BLaER1 treated with 17β-estradiol and CSF1 and Interleukin-3, amounts not matched to agents 10 nM and 100 nM (cell line): ENCODE results near the gene QPRT.
"Not testable (repeated sequence)": the region's sequence is repeated elsewhere in the genome, so short reads cannot be mapped to it uniquely, and the experiment has no call there.

Experiments
- H3K27ac ChIP-seq, 11 experiments: shearing (Covaris generic); formaldehyde crosslinking; 2 replicates each; pipeline ENCODE4 v1.8.1; 2022
- H3K27me3 ChIP-seq, 11 experiments: shearing (Covaris generic); formaldehyde crosslinking; 2 replicates each; pipeline ENCODE4 v1.8.1; 2022
- H3K36me3 ChIP-seq, 11 experiments: shearing (Covaris generic); formaldehyde crosslinking; 2 replicates each; pipeline ENCODE4 v1.8.1; 2022
- H3K4me1 ChIP-seq, 10 experiments: shearing (Covaris generic); formaldehyde crosslinking; 2 replicates each; pipeline ENCODE4 v1.8.1; 2022
- H3K4me2 ChIP-seq, 11 experiments: shearing (Covaris generic); formaldehyde crosslinking; 2 replicates each; pipeline ENCODE4 v1.8.1; 2022
- H3K4me3 ChIP-seq, 10 experiments: shearing (Covaris generic); formaldehyde crosslinking; 2 replicates each; pipeline ENCODE4 v1.8.1; 2022
- H3K9ac ChIP-seq, 11 experiments: shearing (Covaris generic); formaldehyde crosslinking; 2 replicates each; pipeline ENCODE4 v1.8.1; 2022
- H3K9me3 ChIP-seq, 11 experiments: shearing (Covaris generic); formaldehyde crosslinking; replicated peaks in 1 of 11; 2 replicates each; pipeline ENCODE4 v1.8.1; 2022
- H4K20me1 ChIP-seq, 11 experiments: shearing (Covaris generic); formaldehyde crosslinking; 2 replicates each; pipeline ENCODE4 v1.8.1; 2022
- Cebpa-rat ChIP-seq, 11 experiments: shearing (Covaris generic); IDR thresholded peaks; 2 replicates each; pipeline ENCODE4 v1.8.1; 2022

The QPRT gene

GRCh38 chr16:29744541-29745101 lies 65.6 kb downstream of the QPRT start:
- Histone ChIP-seq H3K27ac (peak overlapping the region; percentile 91 to 98 (median 96)), H4K20me1 (peaks cover 0 to 33% (median 0%) of the 10 kb centered on the region in 11 experiments; a peak in 6 of 22 replicates), H3K4me3 (peak overlapping the region; percentile 72 to 93 (median 80)), H3K4me1 (peaks cover 63 to 94% (median 88%) of the 10 kb centered on the region in 10 experiments), H3K9ac (peak overlapping the region; percentile 87 to 95 (median 90)), H3K36me3 (peaks cover 22 to 51% (median 34%) of the 10 kb centered on the region in 11 experiments), H3K27me3 (no peaks in the 10 kb centered on the region), H3K4me2 (peak overlapping the region; percentile 88 to 100 (median 97)), H3K9me3 (peaks cover 4 to 21% (median 11%) of the 10 kb centered on the region in 11 experiments; a peak in 17 of 22 replicates)
- TF ChIP-seq Cebpa-rat (IDR thresholded peaks at IDR 0.05) = no peak

- H3K9me3 ChIP-seq = peaks cover 4 to 21% (median 11%) of the 10 kb centered on the region in 11 experiments; a peak in 17 of 22 replicates
- H3K4me2 ChIP-seq = peak overlapping the region; percentile 88 to 100 (median 97)
- H3K36me3 ChIP-seq = peaks cover 22 to 47% (median 34%) of the 10 kb centered on the region in 11 experiments
- TF ChIP-seq Cebpa-rat (IDR thresholded peaks at IDR 0.05) = no peak
- H3K27me3 ChIP-seq = no peaks in the 10 kb centered on the region
- peak overlapping the region; percentile 91 to 98 (median 96) for H3K27ac ChIP-seq
- peaks cover 0 to 31% (median 0%) of the 10 kb centered on the region in 11 experiments; a peak in 5 of 22 replicates for H4K20me1 ChIP-seq
- peak overlapping the region; percentile 72 to 93 (median 80) for H3K4me3 ChIP-seq
- H3K4me1 ChIP-seq = peaks cover 56 to 94% (median 87%) of the 10 kb centered on the region in 10 experiments
- H3K9ac ChIP-seq = peak overlapping the region; percentile 87 to 95 (median 90)
These were observed 66.3 kb downstream of the QPRT start for GRCh38 chr16:29745121-29745852.

GRCh38 chr16:29745853-29746345 lies 66.9 kb downstream of the QPRT start, which contains the start of gene C16orf54:
Gene C16orf54 (minus strand): TSS chr16:29745990. CDS start chr16:29744951, 1,039 bp downstream.
- H3K9ac ChIP-seq = peak within 1 kb of the TSS; percentile 87 to 95 (median 90)
- H3K4me3 ChIP-seq = peak within 1 kb of the TSS; percentile 72 to 93 (median 80)
- H3K27ac ChIP-seq = peak within 1 kb of the TSS; percentile 91 to 98 (median 96)
- H3K4me1 ChIP-seq = peaks cover 50 to 92% (median 83%) of the 10 kb centered on the region in 10 experiments
- H3K9me3 ChIP-seq = peaks cover 4 to 21% (median 11%) of the 10 kb centered on the region in 11 experiments; a peak in 17 of 22 replicates
- no peaks in the 10 kb centered on the region for H3K27me3 ChIP-seq
- peak within 1 kb of the TSS; percentile 88 to 100 (median 97) for H3K4me2 ChIP-seq
- peaks cover 0 to 29% (median 0%) of the 10 kb centered on the region in 11 experiments; a peak in 4 of 22 replicates for H4K20me1 ChIP-seq
- H3K36me3 ChIP-seq = peaks cover 22 to 41% (median 34%) of the 10 kb centered on the region in 11 experiments
- 0 out of 22 replicates have a peak, but pooled peaks of 1 of the 11 experiments have one; percentile 5 for TF ChIP-seq Cebpa-rat (IDR thresholded peaks at IDR 0.05)

- peak overlapping the region; percentile 88 to 100 (median 97) for H3K4me2 ChIP-seq
- peak overlapping the region; percentile 91 to 98 (median 96) for H3K27ac ChIP-seq
- H3K36me3 ChIP-seq = peaks cover 22 to 35% (median 31%) of the 10 kb centered on the region in 11 experiments
- H3K4me1 ChIP-seq = peaks cover 44 to 87% (median 77%) of the 10 kb centered on the region in 10 experiments
- peak overlapping the region; percentile 72 to 93 (median 80) for H3K4me3 ChIP-seq
- peaks cover 0 to 23% (median 0%) of the 10 kb centered on the region in 11 experiments; a peak in 4 of 22 replicates for H4K20me1 ChIP-seq
- H3K27me3 ChIP-seq = not testable (repeated sequence)
- H3K9ac ChIP-seq = peak overlapping the region; percentile 87 to 95 (median 90)
- H3K9me3 ChIP-seq = peaks cover 4 to 21% (median 11%) of the 10 kb centered on the region in 11 experiments; a peak in 17 of 22 replicates
These were observed 67.5 kb downstream of the QPRT start for GRCh38 chr16:29746518-29746917.
